Measurements from ENCODE around the gene PIK3R5. TPM values are rescaled to one million over a fixed set of nuclear protein-coding genes. Genes with fewer than 3 reads are reported as not detected.

The PIK3R5 gene
- total RNA-seq, 1 donor from 2014 or later: 36.8 TPM

DNA sequence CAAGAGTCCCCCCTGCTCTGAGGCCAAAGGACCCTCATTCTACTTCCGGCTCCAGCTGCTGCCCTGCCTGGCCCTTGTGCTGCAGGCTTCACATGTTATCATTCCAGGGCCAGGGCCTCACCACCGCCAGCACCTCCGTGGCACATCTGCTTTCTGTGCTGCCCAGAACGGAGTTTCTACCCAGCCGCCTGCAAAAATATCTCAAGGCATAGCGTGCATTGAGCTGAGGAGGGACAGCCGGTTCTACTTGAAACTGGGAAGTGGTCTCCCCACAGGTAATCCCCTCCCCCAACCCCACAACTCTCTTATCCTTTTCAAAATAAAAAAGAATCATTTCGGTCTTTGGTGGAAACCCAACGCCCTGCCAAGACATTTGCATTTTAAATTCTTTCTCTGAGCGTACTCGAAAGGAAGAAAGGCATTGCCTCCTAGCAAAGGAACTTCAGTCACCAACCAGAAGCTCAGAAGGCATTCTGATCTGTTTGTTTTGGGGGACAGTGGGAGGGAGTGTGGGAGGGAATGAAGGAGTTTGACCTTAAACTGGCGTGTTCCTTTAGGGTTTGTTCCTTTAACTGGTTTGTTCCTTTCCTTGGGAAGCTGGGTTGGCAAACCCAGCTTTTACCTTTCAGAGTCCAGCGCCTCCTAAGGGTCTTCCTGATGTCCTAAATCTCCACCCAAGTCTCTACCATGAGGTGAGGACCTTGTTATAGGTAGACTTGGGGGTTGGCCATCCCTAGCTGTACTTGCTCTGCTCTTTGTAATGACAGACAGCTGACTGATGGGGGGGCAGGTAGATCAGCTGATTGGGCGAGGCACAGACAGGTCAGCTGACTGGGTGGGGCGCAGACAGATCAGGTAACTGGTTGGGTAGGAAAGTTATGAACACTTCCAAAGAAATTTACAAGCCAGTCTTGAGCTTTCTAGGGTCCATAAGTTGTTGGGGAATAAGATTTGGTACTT, 64.6 kb downstream of the PIK3R5 start:
- Mint-ChIP-seq H3K4me1 (peaks cover 63% of the 10 kb centered on the region), H3K27me3 (no peaks in the 10 kb centered on the region), H3K9me3 (no peaks in the 10 kb centered on the region), H3K27ac (peak overlapping the region; percentile 93), H3K4me3 (peak overlapping the region; percentile 61), H3K36me3 (ENCODE audit: low read depth) (peaks cover 75% of the 10 kb centered on the region)
- intact Hi-C loops (cut with micrococcal nuclease): no loop called here
- DNase-seq: peak; percentile 73

DNA sequence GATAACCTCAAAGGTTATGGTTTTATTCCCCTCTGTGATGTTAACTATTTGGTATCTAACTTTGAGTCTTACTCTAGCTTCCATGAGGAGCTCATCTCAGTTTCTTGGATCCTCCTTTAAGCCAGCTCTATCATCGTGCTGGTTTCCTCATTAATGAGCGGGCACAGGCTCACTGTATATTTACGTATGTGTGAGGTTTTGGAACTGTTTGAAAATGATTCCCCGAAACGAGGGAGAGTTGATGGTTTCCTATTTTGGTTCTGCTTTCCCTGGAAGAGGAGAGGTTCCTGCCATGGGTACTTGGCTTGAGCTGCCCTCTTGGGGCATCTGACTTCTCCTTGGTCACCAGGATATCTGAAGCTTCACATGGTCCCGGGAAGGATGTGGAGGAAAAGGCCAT, 65.3 kb downstream of the PIK3R5 start:
- peak overlapping the region; percentile 61 for H3K4me3 Mint-ChIP-seq
- H3K27ac Mint-ChIP-seq: peak overlapping the region; percentile 93
- DNase-seq: no peak
- no peaks in the 10 kb centered on the region for H3K27me3 Mint-ChIP-seq
- peaks cover 67% of the 10 kb centered on the region for H3K4me1 Mint-ChIP-seq
- intact Hi-C loops (cut with micrococcal nuclease): no loop called here
- peaks cover 77% of the 10 kb centered on the region for H3K36me3 Mint-ChIP-seq (ENCODE audit: low read depth)
- no peaks in the 10 kb centered on the region for H3K9me3 Mint-ChIP-seq

- H3K36me3 Mint-ChIP-seq (ENCODE audit: low read depth): peaks cover 70% of the 10 kb centered on the region
- peak overlapping the region; percentile 69 for H3K4me3 Mint-ChIP-seq
- intact Hi-C loops (cut with micrococcal nuclease): loop anchor here (1.0 to 10.0 kb wide), 6 partner anchors 24 to 514 kb away; partner anchors contain the start of genes CCDC42, PIK3R5 and RPL26
- DNase-seq: no peak
- H3K27ac Mint-ChIP-seq: peak overlapping the region; percentile 93
- no peaks in the 10 kb centered on the region for H3K27me3 Mint-ChIP-seq
- peaks cover 69% of the 10 kb centered on the region for H3K4me1 Mint-ChIP-seq
- no peaks in the 10 kb centered on the region for H3K9me3 Mint-ChIP-seq
These were observed 66.9 kb downstream of the PIK3R5 start for GRCh38 chr17:8898636-8899035.

DNA sequence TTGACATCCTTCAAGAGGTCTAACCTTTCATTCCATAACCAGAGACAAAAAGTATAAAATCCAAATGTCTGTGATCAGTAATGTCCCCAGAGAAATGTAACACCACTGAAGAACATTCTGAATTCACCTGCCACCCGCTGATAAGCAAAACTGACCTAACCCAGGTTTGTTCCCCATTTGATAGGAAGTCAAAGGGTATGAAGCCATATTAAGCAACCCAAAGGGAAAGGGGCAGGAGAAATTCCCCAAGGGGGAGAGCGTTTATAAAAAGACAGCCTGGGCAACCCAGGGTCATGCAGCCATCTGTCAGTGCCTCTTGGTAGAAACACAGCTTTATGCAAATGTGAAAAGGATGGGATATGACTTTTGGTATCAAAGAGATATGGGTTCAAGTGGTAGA, 67.4 kb downstream of the PIK3R5 start:
- H3K27me3 Mint-ChIP-seq: no peaks in the 10 kb centered on the region
- DNase-seq: no peak
- intact Hi-C loops (cut with micrococcal nuclease): loop anchor here (2.0 to 10.0 kb wide), 4 partner anchors 43 to 513 kb away; partner anchors contain the start of genes CCDC42 and RPL26
- H3K9me3 Mint-ChIP-seq: no peaks in the 10 kb centered on the region
- no peak overlapping the region for H3K4me3 Mint-ChIP-seq
- H3K4me1 Mint-ChIP-seq: peaks cover 69% of the 10 kb centered on the region
- H3K36me3 Mint-ChIP-seq (ENCODE audit: low read depth): peaks cover 69% of the 10 kb centered on the region
- H3K27ac Mint-ChIP-seq: peak overlapping the region; percentile 36

DNA sequence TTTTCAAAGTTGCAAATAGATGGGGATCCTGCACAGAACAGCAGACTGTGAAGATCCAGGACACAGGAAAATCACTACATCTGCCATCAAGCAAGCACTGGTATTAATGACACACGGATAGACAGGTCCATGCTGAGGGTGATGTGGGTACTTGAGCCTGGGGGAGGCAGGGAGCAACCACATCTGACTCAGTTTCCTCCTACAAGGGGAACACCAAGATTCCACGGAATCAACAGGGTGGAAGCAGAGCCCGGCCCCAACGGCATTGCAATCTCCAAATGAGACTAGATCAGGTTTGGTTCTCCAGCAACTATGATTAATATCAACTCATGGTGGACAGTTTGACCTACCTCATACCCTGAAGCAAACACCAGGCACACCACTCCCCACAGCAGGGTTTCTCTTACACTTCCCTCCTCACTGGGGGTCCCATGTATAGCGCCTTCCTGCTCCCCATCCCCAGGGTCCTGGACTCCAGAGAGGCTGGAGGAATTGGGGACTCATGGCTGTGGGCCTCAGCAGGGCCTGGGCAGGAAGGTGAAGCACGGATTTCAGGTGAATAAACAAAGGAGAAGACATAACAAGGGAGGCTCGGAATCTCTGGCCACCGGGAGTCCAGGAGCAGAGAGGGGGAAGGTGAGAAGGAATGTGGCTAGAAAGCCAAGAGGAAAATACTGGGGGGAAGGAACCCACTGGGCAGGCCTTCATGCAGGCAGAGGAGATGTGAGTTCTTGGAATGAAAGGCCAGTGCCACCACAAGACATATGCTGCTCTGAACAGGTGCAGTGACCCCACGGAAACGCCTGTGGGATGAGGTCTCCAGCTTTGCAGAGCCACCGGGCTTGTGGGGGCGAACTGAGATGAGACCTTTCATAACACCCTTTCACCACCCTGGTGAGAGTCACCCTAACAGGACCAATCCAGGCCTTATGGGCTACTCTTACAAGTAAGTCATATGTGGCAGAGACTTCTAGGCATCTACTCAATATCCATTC, 68.6 kb downstream of the PIK3R5 start:
- intact Hi-C loops (cut with micrococcal nuclease): loop anchor here (10.0 kb wide), 3 partner anchors 112 to 512 kb away; partner anchors contain the start of genes CCDC42 and RPL26
- H3K27me3 Mint-ChIP-seq: no peaks in the 10 kb centered on the region
- H3K4me1 Mint-ChIP-seq: peaks cover 81% of the 10 kb centered on the region
- no peak for DNase-seq
- no peak overlapping the region for H3K4me3 Mint-ChIP-seq
- peaks cover 73% of the 10 kb centered on the region for H3K36me3 Mint-ChIP-seq (ENCODE audit: low read depth)
- H3K27ac Mint-ChIP-seq: peak overlapping the region; percentile 36
- no peaks in the 10 kb centered on the region for H3K9me3 Mint-ChIP-seq

DNA sequence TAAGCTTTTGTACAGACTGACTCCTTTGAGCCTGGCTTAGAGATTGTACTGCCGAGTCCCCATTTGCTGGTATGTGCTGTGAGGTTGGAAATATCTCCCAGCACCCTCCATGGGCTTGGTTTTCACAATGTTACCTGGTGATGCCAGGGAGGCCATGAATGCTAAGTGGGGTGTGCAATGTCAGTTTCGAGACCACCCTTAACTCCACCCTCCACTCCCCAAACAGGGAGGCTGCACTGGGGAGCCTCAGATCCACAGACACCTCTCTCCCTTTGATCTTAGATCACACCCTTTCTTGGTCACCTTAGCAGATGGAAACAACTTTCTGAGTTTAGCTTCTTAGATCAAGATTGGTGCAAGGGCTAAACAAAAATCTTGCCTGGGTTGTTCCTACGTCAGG, 69.4 kb downstream of the PIK3R5 start:
- intact Hi-C loops (cut with micrococcal nuclease): loop anchor here (10.0 kb wide), 3 partner anchors 111 to 511 kb away; partner anchors contain the start of genes CCDC42 and RPL26
- Mint-ChIP-seq H3K36me3 (ENCODE audit: low read depth) (peaks cover 70% of the 10 kb centered on the region), H3K4me1 (peaks cover 75% of the 10 kb centered on the region), H3K27me3 (no peaks in the 10 kb centered on the region), H3K4me3 (no peak overlapping the region), H3K27ac (peak overlapping the region; percentile 23), H3K9me3 (no peaks in the 10 kb centered on the region)
- DNase-seq: no peak

DNA sequence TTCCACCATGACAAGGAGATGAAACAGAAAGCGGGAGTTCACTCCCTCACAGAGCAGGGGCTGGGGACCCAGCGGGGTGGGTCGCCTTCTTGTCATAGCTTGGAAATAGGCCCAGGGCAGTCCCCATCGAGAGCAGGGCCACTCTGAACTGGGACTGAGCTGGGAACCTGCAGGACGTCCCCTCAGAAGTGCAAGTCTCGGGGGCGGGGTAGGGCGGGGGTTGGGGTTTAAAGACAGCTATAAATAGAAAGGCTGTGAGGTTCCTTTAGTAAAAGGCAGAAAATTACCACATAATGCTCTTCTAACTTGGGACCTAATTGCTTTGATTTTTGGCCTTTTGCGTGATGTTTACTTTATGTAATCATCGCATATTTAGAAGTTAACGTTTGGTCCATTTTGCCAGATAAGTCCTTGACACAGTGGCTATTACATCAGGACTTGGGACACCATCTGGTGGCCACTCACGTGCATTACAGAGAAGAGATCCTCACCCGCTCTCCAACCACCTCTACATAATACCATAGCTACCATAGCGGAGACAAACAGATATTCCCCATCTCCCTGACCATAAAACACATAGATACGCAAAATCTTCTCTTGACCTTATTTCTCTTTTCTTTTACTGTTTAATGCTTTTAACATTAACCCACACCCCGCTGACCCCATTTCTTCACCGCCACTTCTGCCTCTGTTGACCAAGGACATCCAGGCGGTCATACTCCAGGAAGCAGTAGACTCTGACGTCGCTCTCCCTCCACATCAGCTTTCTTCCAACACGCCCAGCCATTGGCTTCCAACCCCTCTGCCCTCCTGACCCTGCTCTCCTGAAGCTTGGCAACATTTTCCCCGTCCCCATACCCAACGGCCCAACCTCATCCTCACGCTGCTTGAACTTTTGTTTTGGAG, 70.6 kb downstream of the PIK3R5 start:
- intact Hi-C loops (cut with micrococcal nuclease): loop anchor here (2.0 to 10.0 kb wide), 4 partner anchors 36 to 510 kb away; partner anchors contain the start of genes CCDC42 and RPL26
- Mint-ChIP-seq H3K4me1 (peaks cover 65% of the 10 kb centered on the region), H3K36me3 (ENCODE audit: low read depth) (peaks cover 65% of the 10 kb centered on the region), H3K9me3 (no peaks in the 10 kb centered on the region), H3K4me3 (no peak overlapping the region), H3K27me3 (no peaks in the 10 kb centered on the region), H3K27ac (peak overlapping the region; percentile 16)
- DNase-seq: peak; percentile 83

DNA sequence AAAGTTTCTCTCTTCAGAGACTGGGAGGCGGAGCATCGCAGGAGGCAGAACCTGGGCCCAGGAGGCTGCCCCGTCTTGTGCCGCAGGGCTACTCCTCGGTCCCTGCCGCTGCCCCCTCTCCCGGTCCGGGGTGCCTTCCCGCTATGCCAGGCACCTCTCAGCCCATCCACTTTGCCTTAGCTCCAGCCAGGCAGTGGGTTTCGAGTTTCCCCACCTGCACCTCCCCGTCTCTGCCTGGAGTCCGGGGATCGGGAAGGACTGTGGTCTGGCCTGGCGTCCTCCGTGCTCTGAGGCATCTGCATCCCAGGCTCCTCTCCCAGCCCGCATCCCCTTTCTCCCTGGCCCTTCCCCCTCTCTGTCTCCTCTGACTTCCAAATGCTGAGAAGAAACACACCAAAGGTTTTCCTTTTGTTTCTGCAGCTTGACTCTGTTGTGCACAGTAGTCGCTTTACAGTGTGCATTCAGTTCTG, 71.3 kb downstream of the PIK3R5 start:
- Mint-ChIP-seq H3K4me1 (peaks cover 61% of the 10 kb centered on the region), H3K27ac (peak overlapping the region; percentile 16), H3K9me3 (no peaks in the 10 kb centered on the region), H3K4me3 (no peak overlapping the region), H3K36me3 (ENCODE audit: low read depth) (peaks cover 66% of the 10 kb centered on the region), H3K27me3 (no peaks in the 10 kb centered on the region)
- intact Hi-C loops (cut with micrococcal nuclease): loop anchor here (2.0 to 10.0 kb wide), 4 partner anchors 35 to 509 kb away; partner anchors contain the start of genes CCDC42 and RPL26
- DNase-seq: no peak

DNA sequence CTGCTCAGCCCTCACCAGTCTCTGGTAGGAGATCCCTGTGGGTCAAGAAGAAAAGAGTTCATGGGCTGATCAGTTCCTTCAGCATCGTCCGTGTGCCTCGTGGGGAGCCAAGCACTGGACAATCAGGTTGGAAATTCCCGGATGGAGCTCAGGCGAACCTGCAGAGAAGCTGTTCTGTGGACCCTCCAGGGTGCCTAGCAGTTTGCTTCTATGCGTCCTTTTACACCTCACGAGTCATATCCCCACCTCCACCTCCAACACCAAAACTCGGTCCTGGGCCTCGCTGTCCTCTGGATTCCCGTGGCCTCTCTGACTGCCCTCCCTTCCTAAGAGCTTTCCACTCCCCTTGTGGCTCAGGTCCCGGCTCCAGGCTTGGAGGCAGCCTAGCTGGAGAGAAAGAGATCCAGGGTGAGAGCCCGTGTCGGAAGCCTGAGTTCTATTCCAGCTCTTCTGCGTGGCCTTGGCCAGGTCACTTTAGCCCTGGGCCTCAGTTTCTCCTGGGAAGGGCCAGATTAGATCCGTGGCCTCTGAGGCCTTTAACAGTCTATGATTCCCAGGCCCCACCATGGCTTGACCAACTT, 71.8 kb downstream of the PIK3R5 start:
- H3K4me1 Mint-ChIP-seq: peaks cover 56% of the 10 kb centered on the region
- no peak for DNase-seq
- H3K27me3 Mint-ChIP-seq: no peaks in the 10 kb centered on the region
- no peaks in the 10 kb centered on the region for H3K9me3 Mint-ChIP-seq
- H3K4me3 Mint-ChIP-seq: no peak overlapping the region
- no peak overlapping the region for H3K27ac Mint-ChIP-seq
- intact Hi-C loops (cut with micrococcal nuclease): loop anchor here (2.0 to 10.0 kb wide), 4 partner anchors 35 to 509 kb away; partner anchors contain the start of genes CCDC42 and RPL26
- H3K36me3 Mint-ChIP-seq (ENCODE audit: low read depth): peaks cover 65% of the 10 kb centered on the region

DNA sequence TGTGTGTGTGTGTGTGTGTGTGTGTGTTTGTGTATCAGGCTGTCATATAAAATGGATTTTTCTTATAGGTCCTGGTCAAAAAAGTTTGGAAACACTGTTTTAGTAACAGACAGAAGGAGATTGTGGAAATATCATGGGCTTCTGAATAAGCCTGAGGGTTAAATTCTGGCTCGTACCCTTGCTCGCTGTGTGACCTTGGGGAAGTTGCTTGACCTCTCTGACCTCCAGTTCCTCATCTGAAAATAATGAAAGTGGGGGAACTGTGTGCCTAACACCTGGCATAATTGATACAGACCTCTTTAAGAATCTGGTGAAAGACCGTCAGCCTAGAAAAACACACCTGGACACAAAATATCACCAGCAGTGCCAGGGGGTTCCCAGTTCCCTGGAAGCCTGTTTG, 72.4 kb downstream of the PIK3R5 start:
- H3K27me3 Mint-ChIP-seq: no peaks in the 10 kb centered on the region
- H3K36me3 Mint-ChIP-seq (ENCODE audit: low read depth): peaks cover 61% of the 10 kb centered on the region
- H3K4me3 Mint-ChIP-seq: no peak overlapping the region
- peaks cover 49% of the 10 kb centered on the region for H3K4me1 Mint-ChIP-seq
- H3K27ac Mint-ChIP-seq: peak overlapping the region; percentile 56
- no peak for DNase-seq
- intact Hi-C loops (cut with micrococcal nuclease): loop anchor here (10.0 kb wide), 3 partner anchors 108 to 508 kb away; partner anchors contain the start of genes CCDC42 and RPL26
- no peaks in the 10 kb centered on the region for H3K9me3 Mint-ChIP-seq

DNA sequence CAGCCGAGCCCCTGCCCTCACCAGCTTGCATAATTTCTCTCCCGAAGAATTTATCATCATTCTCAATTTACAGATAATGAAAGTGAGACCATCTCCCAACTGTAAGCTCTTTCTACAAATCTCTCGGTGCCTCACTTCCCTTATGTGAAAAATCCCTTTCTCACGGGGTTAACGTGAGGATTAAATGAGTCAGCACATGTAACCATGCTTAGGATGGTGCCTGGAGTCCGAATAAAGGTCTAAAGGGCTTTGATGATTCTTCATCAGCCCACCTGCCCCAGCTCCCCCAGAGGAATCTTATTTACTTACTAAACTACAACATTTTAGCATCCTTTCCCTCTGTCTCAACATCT, 73.2 kb downstream of the PIK3R5 start:
- Mint-ChIP-seq H3K4me1 (peaks cover 42% of the 10 kb centered on the region), H3K9me3 (no peaks in the 10 kb centered on the region), H3K36me3 (ENCODE audit: low read depth) (peaks cover 59% of the 10 kb centered on the region), H3K27me3 (no peaks in the 10 kb centered on the region), H3K4me3 (no peak overlapping the region), H3K27ac (peak overlapping the region; percentile 56)
- intact Hi-C loops (cut with micrococcal nuclease): loop anchor here (10.0 kb wide), 3 partner anchors 108 to 508 kb away; partner anchors contain the start of genes CCDC42 and RPL26
- DNase-seq: no peak

- Mint-ChIP-seq H3K27me3 (no peaks in the 10 kb centered on the region), H3K4me3 (no peak overlapping the region), H3K36me3 (ENCODE audit: low read depth) (peaks cover 60% of the 10 kb centered on the region), H3K27ac (no peak overlapping the region), H3K9me3 (no peaks in the 10 kb centered on the region), H3K4me1 (peaks cover 26% of the 10 kb centered on the region)
- DNase-seq: no peak
- intact Hi-C loops (cut with micrococcal nuclease): loop anchor here (10.0 kb wide), 3 partner anchors 106 to 506 kb away; partner anchors contain the start of genes CCDC42 and RPL26
These were observed 74.8 kb downstream of the PIK3R5 start for GRCh38 chr17:8890671-8891070.

Data from activated CD4-positive, alpha-beta T cell treated with anti-CD3 and anti-CD28 coated beads, Interleukin-2, amount 10 ng/mL, durations not matched to agents 24 days and 14 days (primary cell).